T-helper 2 cell (primary cell): ENCODE results near the gene ZNF106.

Source experiments
- DNase-seq, 5 experiments: peaks; one replicate each; pipeline versions ENCODE4 v3.0.0 to v3.0.0-alpha.2; 2012 to 2022

The ZNF106 gene

GRCh38 chr15:42404461-42405235, 86.3 kb downstream of the ZNF106 start:
- no peak for DNase-seq

- no peak for DNase-seq
Measured at GRCh38 chr15:42403389-42403788, 87.6 kb downstream of the ZNF106 start.

GRCh38 chr15:42402455-42403205, 88.3 kb downstream of the ZNF106 start:
- DNase-seq = no peak

GRCh38 chr15:42401544-42402454, 89.1 kb downstream of the ZNF106 start:
- DNase-seq = peak in 2 of 5 experiments; percentile 7 to 19

GRCh38 chr15:42395838-42396237, 95.1 kb downstream of the ZNF106 start:
- no peak for DNase-seq

- DNase-seq = no peak
Measured at GRCh38 chr15:42394106-42394505, 96.8 kb downstream of the ZNF106 start.

- no peak for DNase-seq
Measured at GRCh38 chr15:42392309-42393024, 98.5 kb downstream of the ZNF106 start.

GRCh38 chr15:42387603-42388002, 103.3 kb downstream of the ZNF106 start:
- no peak for DNase-seq

- no peak for DNase-seq
Measured at GRCh38 chr15:42385980-42386700, 104.8 kb downstream of the ZNF106 start.

GRCh38 chr15:42385206-42385979, 105.5 kb downstream of the ZNF106 start:
- DNase-seq = peak in 1 of 5 experiments; percentile 61

- DNase-seq = no peak
Measured at GRCh38 chr15:42384597-42384996, 106.3 kb downstream of the ZNF106 start.

GRCh38 chr15:42378011-42378410, 112.9 kb downstream of the ZNF106 start:
- no peak for DNase-seq

- DNase-seq = no peak
Measured at GRCh38 chr15:42375941-42376340, 115.0 kb downstream of the ZNF106 start.

- DNase-seq = no peak
Measured at GRCh38 chr15:42375252-42375651, 115.7 kb downstream of the ZNF106 start.

- no peak for DNase-seq
Measured at GRCh38 chr15:42374810-42375209, 116.1 kb downstream of the ZNF106 start.

- DNase-seq = no peak
Measured at GRCh38 chr15:42373936-42374335, 117.0 kb downstream of the ZNF106 start.

GRCh38 chr15:42373274-42373673, 117.7 kb downstream of the ZNF106 start:
- no peak for DNase-seq

- peak in 1 of 5 experiments; percentile 16 for DNase-seq
Measured at GRCh38 chr15:42371096-42371495, 119.8 kb downstream of the ZNF106 start.

GRCh38 chr15:42368096-42368495, 122.8 kb downstream of the ZNF106 start:
- DNase-seq = no peak

GRCh38 chr15:42367041-42367440, 123.9 kb downstream of the ZNF106 start:
- DNase-seq = no peak
